ENCODE measurements around the gene SMCHD1.

SMCHD1 gene

GRCh38 chr18:2655178-2655953, at the start of gene SMCHD1:
Gene SMCHD1, plus strand, starts transcription at chr18:2655726. Its CDS starts 350 bp downstream, at chr18:2656076.
- peak; percentile 78 to 89 for DNase-seq (ENCODE audit: low read depth in 2 of 2, low spot score in 1 of 2)

- no peak for DNase-seq (ENCODE audit: low read depth in 2 of 2, low spot score in 1 of 2)
Observed at GRCh38 chr18:2606335-2606734, 49.2 kb upstream of the SMCHD1 start.

DNA sequence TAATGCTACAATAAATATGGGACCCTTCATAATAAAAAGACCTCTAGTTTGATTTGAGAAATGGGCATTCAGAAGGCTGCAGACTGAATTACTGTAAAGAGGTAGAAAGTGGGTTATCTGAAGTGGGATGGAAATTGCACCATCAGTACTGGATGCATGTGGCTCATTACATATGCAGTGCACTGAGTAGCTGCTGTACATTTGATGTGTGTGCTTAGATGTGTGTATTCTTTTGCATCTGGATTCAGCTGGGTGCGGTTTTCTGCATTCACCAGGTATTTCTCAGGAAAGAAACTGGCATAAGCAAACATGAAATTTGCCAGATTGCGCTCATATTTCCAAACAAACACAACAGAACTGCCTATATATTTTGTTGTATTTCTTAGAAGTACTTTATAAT, 45.9 kb upstream of the SMCHD1 start:
- no peak for DNase-seq (ENCODE audit: low read depth in 2 of 2, low spot score in 1 of 2)

DNA sequence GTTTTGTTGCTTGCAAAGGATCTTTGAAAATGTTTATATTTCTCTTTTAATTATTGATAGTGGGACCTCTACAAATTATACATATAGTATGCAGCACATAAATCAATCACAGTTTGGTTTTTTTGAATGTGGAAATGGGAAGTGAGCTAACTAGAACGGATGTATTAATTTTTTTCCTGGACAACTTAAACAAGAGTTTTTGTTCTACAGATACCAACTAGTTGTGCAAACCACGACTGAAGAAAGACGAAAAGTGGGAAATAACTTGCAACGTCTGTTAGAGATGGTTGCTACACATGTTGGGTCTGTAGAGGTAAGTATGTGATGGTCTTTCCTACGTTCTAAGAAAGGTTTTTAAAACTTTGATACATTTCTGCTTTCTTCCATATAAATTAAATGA, 45.0 kb upstream of the SMCHD1 start:
- no peak for DNase-seq (ENCODE audit: low read depth in 2 of 2, low spot score in 1 of 2)

- DNase-seq (ENCODE audit: low read depth in 2 of 2, low spot score in 1 of 2): no peak
Observed at GRCh38 chr18:2612996-2613395, 42.5 kb upstream of the SMCHD1 start.

DNA sequence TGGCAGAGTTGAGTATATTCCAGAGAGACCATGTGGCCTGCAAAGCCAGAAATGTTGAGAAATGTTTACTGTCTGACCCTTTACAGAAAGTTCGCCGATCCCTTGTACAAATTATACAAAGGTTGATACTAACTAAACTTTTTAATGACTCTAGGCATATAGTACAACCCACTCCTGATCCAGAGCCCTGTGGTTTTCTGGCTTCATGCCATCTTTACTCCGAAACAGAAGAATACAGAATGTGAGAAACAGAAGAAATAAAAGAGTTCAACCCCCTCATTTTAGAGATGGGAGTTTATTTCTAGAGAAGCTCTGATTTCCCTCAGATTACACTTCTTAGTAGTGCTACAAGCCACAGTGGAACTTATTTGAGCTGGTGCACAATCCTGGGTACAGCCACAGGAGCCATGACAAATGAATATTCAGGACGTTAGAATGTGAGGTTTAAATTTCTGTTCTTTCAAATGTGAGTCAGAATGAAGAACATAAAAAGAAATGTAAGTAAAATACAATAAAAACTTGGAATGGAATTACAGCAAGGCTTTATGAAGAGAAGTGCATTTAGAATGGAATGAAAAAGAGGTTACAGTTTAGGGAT, 38.0 kb upstream of the SMCHD1 start:
- DNase-seq (ENCODE audit: low read depth in 2 of 2, low spot score in 1 of 2): no peak

DNA sequence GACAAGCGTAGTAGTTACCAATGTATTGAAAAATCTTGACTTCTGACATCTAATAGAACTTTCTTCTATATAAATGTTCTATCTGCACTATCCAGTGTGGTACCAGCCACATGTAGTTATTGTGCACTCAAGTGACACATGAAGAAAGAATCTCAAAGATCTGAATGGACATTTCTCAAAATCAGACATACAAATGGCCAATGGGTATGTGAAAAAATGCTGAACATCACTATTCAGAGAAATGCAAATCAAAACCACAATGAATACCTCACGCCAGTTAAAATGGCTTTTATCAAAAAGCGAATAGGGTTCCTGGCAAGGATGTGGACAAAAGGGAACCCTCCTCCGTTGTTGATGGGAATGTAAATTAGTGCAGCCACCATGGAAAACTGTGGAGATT, 37.5 kb upstream of the SMCHD1 start:
- no peak for DNase-seq (ENCODE audit: low read depth in 2 of 2, low spot score in 1 of 2)

- no peak for DNase-seq (ENCODE audit: low read depth in 2 of 2, low spot score in 1 of 2)
Observed at GRCh38 chr18:2625217-2625616, 30.3 kb upstream of the SMCHD1 start.

DNA sequence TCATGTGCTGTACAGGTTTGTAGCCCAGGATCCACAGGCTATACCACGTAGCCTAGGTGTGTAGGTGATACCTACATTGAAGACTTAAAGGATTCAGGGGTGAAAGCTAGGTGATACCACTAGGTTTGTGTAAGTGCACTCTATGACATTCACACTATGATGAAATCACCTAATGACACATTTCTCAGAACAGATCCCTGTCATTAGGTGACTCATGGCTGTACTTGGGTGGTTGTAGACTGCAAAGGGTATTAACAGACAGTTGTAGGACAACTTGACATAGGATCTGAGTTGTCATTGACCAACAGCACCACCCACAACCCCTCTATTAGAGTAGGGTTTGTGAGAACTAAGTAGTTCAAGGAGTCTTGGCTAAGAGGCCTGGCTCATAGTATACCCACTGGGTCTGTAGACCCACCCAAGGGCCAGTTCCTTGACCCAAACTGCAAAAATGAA, 27.7 kb upstream of the SMCHD1 start:
- DNase-seq (ENCODE audit: low read depth in 2 of 2, low spot score in 1 of 2): no peak

GRCh38 chr18:2629003-2629402, 26.5 kb upstream of the SMCHD1 start:
- no peak for DNase-seq (ENCODE audit: low read depth in 2 of 2, low spot score in 1 of 2)

GRCh38 chr18:2635586-2635985, 19.9 kb upstream of the SMCHD1 start:
- no peak for DNase-seq (ENCODE audit: low read depth in 2 of 2, low spot score in 1 of 2)

GRCh38 chr18:2636126-2636631, 19.3 kb upstream of the SMCHD1 start:
- no peak for DNase-seq (ENCODE audit: low read depth in 2 of 2, low spot score in 1 of 2)

DNA sequence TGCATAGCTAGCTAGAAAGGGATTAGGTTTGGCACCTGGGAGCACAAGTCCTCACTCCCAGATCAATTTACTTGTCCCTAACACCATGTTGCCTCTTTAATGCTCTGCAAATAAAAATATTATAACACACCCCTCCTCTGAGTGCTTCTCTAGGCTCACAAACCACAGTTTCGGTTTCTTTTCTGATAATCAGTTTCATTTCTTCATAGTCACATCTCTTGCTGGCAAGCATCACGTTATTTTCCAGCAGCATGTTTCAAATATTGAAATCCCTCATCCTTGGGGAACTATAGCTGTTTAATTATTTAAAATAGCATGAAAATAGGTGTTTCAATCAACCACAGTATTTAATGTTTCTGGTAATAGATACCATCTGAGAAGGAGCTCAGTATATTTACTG, 13.9 kb upstream of the SMCHD1 start:
- no peak for DNase-seq (ENCODE audit: low read depth in 2 of 2, low spot score in 1 of 2)

DNA sequence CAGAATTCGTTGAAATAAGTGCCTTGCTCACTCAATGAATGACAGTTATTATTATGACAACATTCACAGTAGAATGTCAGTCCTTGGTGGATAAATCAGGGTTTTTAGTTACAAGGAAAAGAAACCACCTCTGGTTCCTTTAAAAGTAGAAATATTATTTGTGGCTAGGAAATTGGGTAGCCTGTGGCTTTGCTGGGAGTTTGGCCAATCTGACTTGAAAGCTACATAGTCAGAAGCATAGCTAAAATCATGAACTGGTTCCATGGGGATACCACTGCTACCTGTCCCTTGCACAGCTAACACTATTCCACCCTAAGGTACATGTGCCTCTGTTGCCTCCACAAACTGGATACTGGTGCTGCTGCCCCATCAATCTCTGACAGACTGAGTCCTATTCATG, 12.8 kb upstream of the SMCHD1 start:
- no peak for DNase-seq (ENCODE audit: low read depth in 2 of 2, low spot score in 1 of 2)

DNA sequence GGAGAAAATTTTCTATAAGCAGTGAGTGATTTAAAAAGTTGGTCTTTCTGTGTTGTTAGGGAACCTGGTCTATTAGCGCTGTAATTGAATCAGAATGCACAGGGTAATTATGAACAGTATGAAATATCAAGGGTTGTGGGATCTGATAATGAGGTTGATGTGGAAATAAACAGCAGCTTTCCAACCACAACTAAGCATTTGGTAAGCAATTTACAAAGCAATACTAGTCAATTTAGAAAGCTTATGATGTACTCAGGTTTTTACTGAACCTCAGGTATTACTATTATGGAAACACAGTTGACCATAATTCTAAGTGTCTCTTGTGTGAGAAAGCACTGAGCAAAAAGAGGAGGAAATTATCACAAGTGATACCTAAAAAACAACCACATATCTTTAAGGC, 11.0 kb upstream of the SMCHD1 start:
- no peak for DNase-seq (ENCODE audit: low read depth in 2 of 2, low spot score in 1 of 2)

- no peak for DNase-seq (ENCODE audit: low read depth in 2 of 2, low spot score in 1 of 2)
Observed at GRCh38 chr18:2651981-2652380, 3.5 kb upstream of the SMCHD1 start.

DNA sequence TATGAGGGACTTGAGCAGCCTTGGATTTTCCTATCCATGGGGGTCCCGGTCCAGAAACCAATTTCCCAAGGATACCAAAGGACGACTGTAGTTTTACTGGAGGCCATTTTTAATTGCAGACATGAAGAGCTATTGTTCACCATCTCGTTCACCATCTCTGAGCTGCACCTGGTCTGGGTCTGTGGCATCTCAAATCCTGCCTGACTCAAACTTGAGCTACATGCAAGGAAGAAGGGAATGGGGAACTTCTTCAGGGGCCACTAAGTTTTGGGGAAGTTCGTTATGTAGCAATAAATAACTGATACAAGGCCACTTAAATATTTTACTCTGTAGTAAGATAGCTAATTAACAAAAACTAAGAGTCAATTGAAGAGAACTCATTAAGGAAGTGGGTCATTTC, 2.1 kb upstream of the SMCHD1 start:
- no peak for DNase-seq (ENCODE audit: low read depth in 2 of 2, low spot score in 1 of 2)

DNA sequence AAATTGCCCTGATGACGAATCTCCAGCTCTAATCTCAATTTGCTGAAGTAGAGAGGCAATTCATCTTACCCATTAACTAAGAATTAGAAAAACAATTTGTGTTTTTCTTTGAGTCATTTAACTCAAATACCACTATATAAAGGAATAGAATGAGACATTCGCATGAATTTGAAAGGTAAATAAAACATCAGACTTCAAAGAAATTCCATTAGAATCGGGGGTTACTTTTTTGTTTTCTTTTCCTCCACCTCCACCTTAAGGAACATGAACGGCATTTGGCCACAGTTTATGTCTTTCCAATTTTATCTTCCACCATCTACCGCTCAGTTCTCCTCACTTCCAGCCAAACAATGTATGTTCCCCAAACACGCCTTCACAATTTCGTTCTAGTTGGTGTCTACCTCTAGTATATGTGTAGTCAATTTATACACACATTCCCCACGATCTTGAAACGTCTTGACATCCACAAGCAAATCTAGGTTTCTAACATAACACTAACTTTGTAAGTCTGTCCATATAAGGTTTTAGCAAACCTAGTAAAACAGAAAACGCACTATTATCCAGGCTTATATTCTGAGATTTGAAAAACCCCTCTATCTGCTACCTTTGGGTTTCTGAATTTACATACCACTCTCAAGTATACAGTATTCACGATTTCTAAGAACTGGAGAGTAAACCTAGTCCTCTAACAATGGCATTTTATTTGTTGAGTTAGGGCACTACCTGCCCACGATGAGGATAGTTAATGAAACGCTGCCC, 1.2 kb upstream of the SMCHD1 start:
- DNase-seq (ENCODE audit: low read depth in 2 of 2, low spot score in 1 of 2): no peak

DNA sequence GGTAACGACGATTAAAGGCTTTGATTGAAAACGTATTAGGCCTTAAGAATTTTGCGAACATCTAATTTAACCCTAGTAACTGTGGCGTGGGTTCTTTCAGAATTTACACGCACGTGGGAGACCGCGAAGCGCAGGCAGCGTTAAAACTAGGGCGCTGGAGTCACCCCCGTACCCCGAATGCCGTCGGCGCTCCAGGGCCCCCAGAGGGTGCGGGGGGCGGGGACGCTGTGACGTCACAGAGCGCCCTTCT, 673 bp upstream of the SMCHD1 start:
- DNase-seq (ENCODE audit: low read depth in 2 of 2, low spot score in 1 of 2): peak; percentile 75 to 80

- no peak for DNase-seq (ENCODE audit: low read depth in 2 of 2, low spot score in 1 of 2)
Observed at GRCh38 chr18:2655954-2656236, 369 bp downstream of the SMCHD1 start.

GRCh38 chr18:2656237-2656980, 883 bp downstream of the SMCHD1 start:
- no peak for DNase-seq (ENCODE audit: low read depth in 2 of 2, low spot score in 1 of 2)
